GM23338 (cell line): ENCODE results near the gene CFHR1. TPM values are rescaled to one million over a fixed set of nuclear protein-coding genes. Genes with fewer than 3 reads are reported as not detected.
"Not testable (repeated sequence)": the region's sequence is repeated elsewhere in the genome, so short reads cannot be mapped to it uniquely, and the experiment has no call there.

Experiments
- ATAC-seq: fragments of 200-7000 bp; cut with Tn5 transposase; 3 replicates; pipeline ENCODE4 v1.9.1; 2020
- DNase-seq: peaks from one replicate; pipeline ENCODE4 v3.0.0-alpha.2; 2015; ENCODE audit warnings: low spot score
- H2AFZ ChIP-seq: fragments of 200-600 bp; sonication (generic); 2 replicates; pipeline ENCODE4 v1.8.0; 2016; ENCODE audit warnings: antibody characterized with exemption, mild to moderate bottlenecking, moderate library complexity
- H3F3A ChIP-seq: fragments of 200-600 bp; sonication (generic); replicated peaks from 2 replicates; pipeline ENCODE4 v1.8.0; 2017; ENCODE audit warnings: antibody characterized with exemption, mixed run types, low read depth
- H3K27ac ChIP-seq: fragments of 200-600 bp; sonication (generic); 2 replicates; pipeline ENCODE4 v1.6.1; 2016; ENCODE audit warnings: low read depth
- H3K27me3 ChIP-seq: fragments of 200-600 bp; sonication (generic); 2 replicates; pipeline ENCODE4 v1.8.0; 2016; ENCODE audit warnings: mild to moderate bottlenecking, mixed run types, moderate library complexity; ENCODE audit not compliant: insufficient read depth
- H3K36me3 ChIP-seq: fragments of 200-600 bp; sonication (generic); 2 replicates; pipeline ENCODE4 v1.8.0; 2016; ENCODE audit warnings: mild to moderate bottlenecking; ENCODE audit not compliant: insufficient read depth
- H3K4me1 ChIP-seq: fragments of 200-600 bp; sonication (generic); 2 replicates; pipeline ENCODE4 v1.8.0; 2016; ENCODE audit warnings: mild to moderate bottlenecking, moderate library complexity; ENCODE audit not compliant: insufficient read depth
- H3K4me2 ChIP-seq: fragments of 200-600 bp; sonication (generic); 2 replicates; pipeline ENCODE4 v1.7.1; 2017; ENCODE audit warnings: mixed run types
- H3K4me3 ChIP-seq: fragments of 200-600 bp; sonication (generic); 2 replicates; pipeline ENCODE4 v1.6.1; 2016; ENCODE audit warnings: mixed run types
- H3K79me2 ChIP-seq: fragments of 200-600 bp; sonication (generic); replicated peaks from 2 replicates; pipeline ENCODE4 v1.8.0; 2017; ENCODE audit warnings: mild to moderate bottlenecking; ENCODE audit not compliant: insufficient read depth
- H3K9me2 ChIP-seq: fragments of 200-600 bp; sonication (generic); 2 replicates; pipeline ENCODE4 v1.8.0; 2017; ENCODE audit not compliant: insufficient read depth
- H4K20me1 ChIP-seq: fragments of 200-600 bp; sonication (generic); replicated peaks from 2 replicates; pipeline ENCODE4 v1.8.0; 2017; ENCODE audit warnings: mild to moderate bottlenecking; ENCODE audit not compliant: insufficient read depth
- H3K27ac Mint-ChIP-seq: 2 replicates; pipeline ENCODE4 v1.8.0; 2020; ENCODE audit warnings: inconsistent platforms, mild to moderate bottlenecking, moderate library complexity, mixed read lengths
- H3K27me3 Mint-ChIP-seq: 3 replicates; pipeline ENCODE4 v1.8.0; 2022; ENCODE audit warnings: low read depth, mild to moderate bottlenecking, moderate library complexity, mixed read lengths, inconsistent platforms; ENCODE audit not compliant: insufficient read depth, poor library complexity
- H3K36me3 Mint-ChIP-seq: 3 replicates; pipeline ENCODE4 v1.8.0; 2021; ENCODE audit warnings: low read depth, mild to moderate bottlenecking, inconsistent platforms, moderate library complexity, mixed read lengths
- H3K4me1 Mint-ChIP-seq: 3 replicates; pipeline ENCODE4 v1.8.0; 2020; ENCODE audit warnings: mild to moderate bottlenecking, inconsistent platforms, mixed read lengths
- H3K4me3 Mint-ChIP-seq: 3 replicates; pipeline ENCODE4 v1.8.0; 2021; ENCODE audit warnings: moderate library complexity, mild to moderate bottlenecking, inconsistent platforms, mixed read lengths
- H3K9me3 Mint-ChIP-seq: 3 replicates; pipeline ENCODE4 v1.8.0; 2020; ENCODE audit warnings: moderate library complexity, mild to moderate bottlenecking, inconsistent platforms, mixed read lengths
- CREB1 ChIP-seq: fragments of 250-450 bp; sonication (Bioruptor Pico); IDR thresholded peaks from 2 replicates; pipeline ENCODE4 v1.5.0; 2020; ENCODE audit warnings: low read depth, mild to moderate bottlenecking, moderate library complexity
- EZH2 ChIP-seq: fragments of 200-600 bp; sonication (generic); IDR thresholded peaks from one replicate; pipeline ENCODE4 v1.8.0; 2017; ENCODE audit warnings: antibody characterized with exemption, mild to moderate bottlenecking, low read depth; ENCODE audit not compliant: unreplicated experiment
- EZH2phosphoT487 ChIP-seq: fragments of 200-600 bp; sonication (generic); IDR thresholded peaks from one replicate; pipeline ENCODE4 v1.8.1; 2018; ENCODE audit warnings: antibody characterized with exemption; ENCODE audit not compliant: unreplicated experiment
- JUNB ChIP-seq: IDR thresholded peaks from one replicate; pipeline ENCODE4 v1.6.1; 2016; ENCODE audit warnings: antibody characterized with exemption; ENCODE audit not compliant: unreplicated experiment
- NANOG ChIP-seq: IDR thresholded peaks from 2 replicates; pipeline ENCODE4 v1.6.1; 2016; ENCODE audit warnings: antibody characterized with exemption, borderline replicate concordance
- STAT1 ChIP-seq: IDR thresholded peaks from one replicate; pipeline ENCODE4 v1.6.1; 2016; ENCODE audit warnings: antibody characterized with exemption; ENCODE audit not compliant: unreplicated experiment
- ZNF114 ChIP-seq: fragments of 250-450 bp; sonication (Bioruptor Pico); IDR thresholded peaks from 2 replicates; pipeline ENCODE4 v1.5.0; 2020; ENCODE audit warnings: mild to moderate bottlenecking, moderate library complexity
- polyA plus RNA-seq: library from polyadenylated mRNA; unstranded; fragments of >200 nt; fragmentation: Nextera tagmentation; extraction: Ambion mirVana; gene quantifications from 2 replicates; pipeline ENCODE4 v1.2.1, GENCODE V29; 2016
- total RNA-seq: library from RNA; depleted of rRNA; stranded (reverse); fragments of >200 nt; shearing (Covaris generic); gene quantifications from 2 replicates; pipeline ENCODE4 v1.2.3, GENCODE V29; 2014
- TF ChIP-seq, protein P1 (sequence below), 2 experiments: fragments of 200-600 bp in 1 of 2; sonication (generic) in 1 of 2; conservative IDR thresholded peaks; 2 replicates each; pipeline versions ENCODE4 v1.5.1 to v1.6.1; 2016 to 2017; ENCODE audit warnings: antibody characterized with exemption in 2 of 2, low read depth in 2 of 2, mild to moderate bottlenecking in 2 of 2, moderate library complexity in 1 of 2
- TF ChIP-seq, protein P2 (sequence below): IDR thresholded peaks from 2 replicates; pipeline ENCODE4 v1.6.1; 2016; ENCODE audit warnings: antibody characterized with exemption
- TF ChIP-seq, protein P3 (sequence below): fragments of 250-450 bp; sonication (Bioruptor Pico); IDR thresholded peaks from 2 replicates; pipeline ENCODE4 v1.5.0; 2020; ENCODE audit warnings: mild to moderate bottlenecking, moderate library complexity

CFHR1 gene
- total and polyA plus RNA-seq, 2 experiments from 2014 or later, result not detected

GRCh38 chr1:196777603-196778002, 41.9 kb upstream of the CFHR1 start (continued):
- TF ChIP-seq, protein P1, sequence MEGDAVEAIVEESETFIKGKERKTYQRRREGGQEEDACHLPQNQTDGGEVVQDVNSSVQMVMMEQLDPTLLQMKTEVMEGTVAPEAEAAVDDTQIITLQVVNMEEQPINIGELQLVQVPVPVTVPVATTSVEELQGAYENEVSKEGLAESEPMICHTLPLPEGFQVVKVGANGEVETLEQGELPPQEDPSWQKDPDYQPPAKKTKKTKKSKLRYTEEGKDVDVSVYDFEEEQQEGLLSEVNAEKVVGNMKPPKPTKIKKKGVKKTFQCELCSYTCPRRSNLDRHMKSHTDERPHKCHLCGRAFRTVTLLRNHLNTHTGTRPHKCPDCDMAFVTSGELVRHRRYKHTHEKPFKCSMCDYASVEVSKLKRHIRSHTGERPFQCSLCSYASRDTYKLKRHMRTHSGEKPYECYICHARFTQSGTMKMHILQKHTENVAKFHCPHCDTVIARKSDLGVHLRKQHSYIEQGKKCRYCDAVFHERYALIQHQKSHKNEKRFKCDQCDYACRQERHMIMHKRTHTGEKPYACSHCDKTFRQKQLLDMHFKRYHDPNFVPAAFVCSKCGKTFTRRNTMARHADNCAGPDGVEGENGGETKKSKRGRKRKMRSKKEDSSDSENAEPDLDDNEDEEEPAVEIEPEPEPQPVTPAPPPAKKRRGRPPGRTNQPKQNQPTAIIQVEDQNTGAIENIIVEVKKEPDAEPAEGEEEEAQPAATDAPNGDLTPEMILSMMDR (conservative IDR thresholded peaks at IDR 0.05; ENCODE audit: low read depth in 2 of 2), result no peak

DNA sequence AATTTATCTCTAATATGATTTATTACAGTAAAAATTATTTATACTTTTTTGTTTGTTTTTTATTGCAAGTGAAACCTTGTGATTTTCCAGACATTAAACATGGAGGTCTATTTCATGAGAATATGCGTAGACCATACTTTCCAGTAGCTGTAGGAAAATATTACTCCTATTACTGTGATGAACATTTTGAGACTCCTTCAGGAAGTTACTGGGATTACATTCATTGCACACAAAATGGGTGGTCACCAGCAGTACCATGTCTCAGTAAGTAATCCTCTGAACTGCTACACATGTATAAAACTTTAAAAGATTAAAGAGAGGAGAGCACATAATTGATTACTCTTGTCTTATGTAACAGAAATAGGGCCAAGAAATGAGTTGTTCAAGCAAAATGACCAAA, 40.4 kb upstream of the CFHR1 start:
- DNase-seq (no peak), ATAC-seq (no peak)
- Mint-ChIP-seq H3K4me3 (no peak overlapping the region), H3K27ac (no peak overlapping the region), H3K36me3 (no peaks in the 10 kb centered on the region), H3K9me3 (peaks cover 5% of the 10 kb centered on the region; the same call in 1 of the 3 replicates), H3K4me1 (no peaks in the 10 kb centered on the region), H3K27me3 (no peaks in the 10 kb centered on the region)
- Histone ChIP-seq H3K27ac (no peak overlapping the region), H3K36me3 (no peaks in the 10 kb centered on the region), H3K79me2 (no peaks in the 10 kb centered on the region), H3F3A (no peaks in the 10 kb centered on the region), H3K4me3 (no peak overlapping the region), H3K4me2 (no peak overlapping the region), H3K27me3 (no peaks in the 10 kb centered on the region), H2AFZ (no peak overlapping the region), H3K4me1 (no peaks in the 10 kb centered on the region), H4K20me1 (no peaks in the 10 kb centered on the region), H3K9me2 (no peaks in the 10 kb centered on the region)
- TF ChIP-seq EZH2phosphoT487 (no peak), NANOG (no peak), STAT1 (no peak), ZNF114 (CRISPR knock-in tag) (no peak), CREB1 (CRISPR knock-in tag) (no peak), EZH2 (no peak), JUNB (no peak)
- TF ChIP-seq, protein P2, sequence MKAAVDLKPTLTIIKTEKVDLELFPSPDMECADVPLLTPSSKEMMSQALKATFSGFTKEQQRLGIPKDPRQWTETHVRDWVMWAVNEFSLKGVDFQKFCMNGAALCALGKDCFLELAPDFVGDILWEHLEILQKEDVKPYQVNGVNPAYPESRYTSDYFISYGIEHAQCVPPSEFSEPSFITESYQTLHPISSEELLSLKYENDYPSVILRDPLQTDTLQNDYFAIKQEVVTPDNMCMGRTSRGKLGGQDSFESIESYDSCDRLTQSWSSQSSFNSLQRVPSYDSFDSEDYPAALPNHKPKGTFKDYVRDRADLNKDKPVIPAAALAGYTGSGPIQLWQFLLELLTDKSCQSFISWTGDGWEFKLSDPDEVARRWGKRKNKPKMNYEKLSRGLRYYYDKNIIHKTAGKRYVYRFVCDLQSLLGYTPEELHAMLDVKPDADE, result no peak
- TF ChIP-seq, protein P3, sequence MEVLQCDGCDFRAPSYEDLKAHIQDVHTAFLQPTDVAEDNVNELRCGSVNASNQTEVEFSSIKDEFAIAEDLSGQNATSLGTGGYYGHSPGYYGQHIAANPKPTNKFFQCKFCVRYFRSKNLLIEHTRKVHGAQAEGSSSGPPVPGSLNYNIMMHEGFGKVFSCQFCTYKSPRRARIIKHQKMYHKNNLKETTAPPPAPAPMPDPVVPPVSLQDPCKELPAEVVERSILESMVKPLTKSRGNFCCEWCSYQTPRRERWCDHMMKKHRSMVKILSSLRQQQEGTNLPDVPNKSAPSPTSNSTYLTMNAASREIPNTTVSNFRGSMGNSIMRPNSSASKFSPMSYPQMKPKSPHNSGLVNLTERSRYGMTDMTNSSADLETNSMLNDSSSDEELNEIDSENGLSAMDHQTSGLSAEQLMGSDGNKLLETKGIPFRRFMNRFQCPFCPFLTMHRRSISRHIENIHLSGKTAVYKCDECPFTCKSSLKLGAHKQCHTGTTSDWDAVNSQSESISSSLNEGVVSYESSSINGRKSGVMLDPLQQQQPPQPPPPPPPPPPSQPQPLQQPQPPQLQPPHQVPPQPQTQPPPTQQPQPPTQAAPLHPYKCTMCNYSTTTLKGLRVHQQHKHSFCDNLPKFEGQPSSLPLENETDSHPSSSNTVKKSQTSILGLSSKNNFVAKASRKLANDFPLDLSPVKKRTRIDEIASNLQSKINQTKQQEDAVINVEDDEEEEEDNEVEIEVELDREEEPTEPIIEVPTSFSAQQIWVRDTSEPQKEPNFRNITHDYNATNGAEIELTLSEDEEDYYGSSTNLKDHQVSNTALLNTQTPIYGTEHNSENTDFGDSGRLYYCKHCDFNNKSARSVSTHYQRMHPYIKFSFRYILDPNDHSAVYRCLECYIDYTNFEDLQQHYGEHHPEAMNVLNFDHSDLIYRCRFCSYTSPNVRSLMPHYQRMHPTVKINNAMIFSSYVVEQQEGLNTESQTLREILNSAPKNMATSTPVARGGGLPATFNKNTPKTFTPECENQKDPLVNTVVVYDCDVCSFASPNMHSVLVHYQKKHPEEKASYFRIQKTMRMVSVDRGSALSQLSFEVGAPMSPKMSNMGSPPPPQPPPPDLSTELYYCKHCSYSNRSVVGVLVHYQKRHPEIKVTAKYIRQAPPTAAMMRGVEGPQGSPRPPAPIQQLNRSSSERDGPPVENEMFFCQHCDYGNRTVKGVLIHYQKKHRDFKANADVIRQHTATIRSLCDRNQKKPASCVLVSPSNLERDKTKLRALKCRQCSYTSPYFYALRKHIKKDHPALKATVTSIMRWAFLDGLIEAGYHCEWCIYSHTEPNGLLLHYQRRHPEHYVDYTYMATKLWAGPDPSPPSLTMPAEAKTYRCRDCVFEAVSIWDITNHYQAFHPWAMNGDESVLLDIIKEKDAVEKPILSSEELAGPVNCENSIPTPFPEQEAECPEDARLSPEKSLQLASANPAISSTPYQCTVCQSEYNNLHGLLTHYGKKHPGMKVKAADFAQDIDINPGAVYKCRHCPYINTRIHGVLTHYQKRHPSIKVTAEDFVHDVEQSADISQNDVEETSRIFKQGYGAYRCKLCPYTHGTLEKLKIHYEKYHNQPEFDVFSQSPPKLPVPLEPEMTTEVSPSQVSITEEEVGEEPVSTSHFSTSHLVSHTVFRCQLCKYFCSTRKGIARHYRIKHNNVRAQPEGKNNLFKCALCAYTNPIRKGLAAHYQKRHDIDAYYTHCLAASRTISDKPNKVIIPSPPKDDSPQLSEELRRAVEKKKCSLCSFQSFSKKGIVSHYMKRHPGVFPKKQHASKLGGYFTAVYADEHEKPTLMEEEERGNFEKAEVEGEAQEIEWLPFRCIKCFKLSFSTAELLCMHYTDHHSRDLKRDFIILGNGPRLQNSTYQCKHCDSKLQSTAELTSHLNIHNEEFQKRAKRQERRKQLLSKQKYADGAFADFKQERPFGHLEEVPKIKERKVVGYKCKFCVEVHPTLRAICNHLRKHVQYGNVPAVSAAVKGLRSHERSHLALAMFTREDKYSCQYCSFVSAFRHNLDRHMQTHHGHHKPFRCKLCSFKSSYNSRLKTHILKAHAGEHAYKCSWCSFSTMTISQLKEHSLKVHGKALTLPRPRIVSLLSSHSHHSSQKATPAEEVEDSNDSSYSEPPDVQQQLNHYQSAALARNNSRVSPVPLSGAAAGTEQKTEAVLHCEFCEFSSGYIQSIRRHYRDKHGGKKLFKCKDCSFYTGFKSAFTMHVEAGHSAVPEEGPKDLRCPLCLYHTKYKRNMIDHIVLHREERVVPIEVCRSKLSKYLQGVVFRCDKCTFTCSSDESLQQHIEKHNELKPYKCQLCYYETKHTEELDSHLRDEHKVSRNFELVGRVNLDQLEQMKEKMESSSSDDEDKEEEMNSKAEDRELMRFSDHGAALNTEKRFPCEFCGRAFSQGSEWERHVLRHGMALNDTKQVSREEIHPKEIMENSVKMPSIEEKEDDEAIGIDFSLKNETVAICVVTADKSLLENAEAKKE (CRISPR knock-in tag), result no peak

DNA sequence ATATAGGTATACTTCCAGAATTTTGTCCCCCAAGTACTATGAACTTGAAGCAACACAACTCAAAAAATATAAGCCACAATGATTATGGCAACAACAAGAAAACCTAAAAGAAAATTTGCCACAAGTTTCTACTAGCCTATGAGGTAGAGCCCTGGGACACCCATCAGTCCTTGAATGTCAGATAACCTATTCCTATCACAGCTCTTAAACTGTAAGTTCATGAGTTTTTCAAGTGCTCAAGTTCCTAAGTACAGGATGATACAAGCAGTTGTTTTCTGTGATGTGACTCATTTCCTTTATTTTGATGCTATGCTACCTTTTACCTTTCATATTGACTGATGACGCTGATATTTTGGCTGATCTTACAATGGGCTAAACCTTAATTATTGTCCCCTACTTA, 28.3 kb upstream of the CFHR1 start:
- ATAC-seq, H3K27me3 ChIP-seq, H3K9me2 ChIP-seq: not testable (repeated sequence)

More for the DNA sequence above, 28.3 kb upstream of the CFHR1 start:
- not testable (repeated sequence) for H2AFZ ChIP-seq, DNase-seq, H3K4me3 Mint-ChIP-seq, H3K4me2 ChIP-seq, H3K27ac Mint-ChIP-seq, H3K27me3 Mint-ChIP-seq, H3K36me3 ChIP-seq, H3K4me3 ChIP-seq, H4K20me1 ChIP-seq, H3F3A ChIP-seq, H3K27ac ChIP-seq, H3K79me2 ChIP-seq
- H3K4me1 Mint-ChIP-seq, result peaks cover 18% of the 10 kb centered on the region
- H3K9me3 Mint-ChIP-seq, result peaks cover 20% of the 10 kb centered on the region
- H3K36me3 Mint-ChIP-seq, result peaks cover 10% of the 10 kb centered on the region; the same call in 2 of the 3 replicates
- H3K4me1 ChIP-seq, result peaks cover 19% of the 10 kb centered on the region
